Astrocyte of the hippocampus (primary cell): ENCODE results near the gene ZHX3.

ENCODE experiments used
- DNase-seq: peaks from one replicate; pipeline ENCODE4 v3.0.0; 2011; ENCODE audit warnings: low read depth, low spot score

Gene ZHX3

GRCh38 chr20:41304002-41304401 is 13.5 kb downstream of the ZHX3 start:
- DNase-seq, result no peak

- no peak for DNase-seq
Measured at GRCh38 chr20:41300886-41301285, 16.6 kb downstream of the ZHX3 start.

- no peak for DNase-seq
Measured at GRCh38 chr20:41300383-41300782, 17.1 kb downstream of the ZHX3 start.

GRCh38 chr20:41299899-41300298 is 17.6 kb downstream of the ZHX3 start:
- no peak for DNase-seq

GRCh38 chr20:41293269-41294037 is 24.1 kb downstream of the ZHX3 start:
- DNase-seq, result no peak

- DNase-seq, result no peak
Measured at GRCh38 chr20:41290804-41291389, 26.6 kb downstream of the ZHX3 start.

GRCh38 chr20:41287327-41287726 is 30.2 kb downstream of the ZHX3 start:
- DNase-seq, result peak; percentile 50

- no peak for DNase-seq
Measured at GRCh38 chr20:41286240-41286851, 31.2 kb downstream of the ZHX3 start.

- no peak for DNase-seq
Measured at GRCh38 chr20:41279546-41280225, 37.8 kb downstream of the ZHX3 start.

GRCh38 chr20:41278936-41279335 is 38.6 kb downstream of the ZHX3 start:
- DNase-seq, result no peak

- no peak for DNase-seq
Measured at GRCh38 chr20:41277049-41277448, 40.5 kb downstream of the ZHX3 start.

GRCh38 chr20:41276317-41276751 is 41.2 kb downstream of the ZHX3 start:
- DNase-seq, result peak; percentile 78

GRCh38 chr20:41275301-41275731 is 42.2 kb downstream of the ZHX3 start:
- peak; percentile 74 for DNase-seq

GRCh38 chr20:41274152-41274551 is 43.4 kb downstream of the ZHX3 start:
- no peak for DNase-seq

GRCh38 chr20:41273445-41273844 is 44.1 kb downstream of the ZHX3 start:
- no peak for DNase-seq

- DNase-seq, result no peak
Measured at GRCh38 chr20:41272339-41272738, 45.2 kb downstream of the ZHX3 start.

GRCh38 chr20:41268917-41269652 is 48.4 kb downstream of the ZHX3 start:
- no peak for DNase-seq

- DNase-seq, result no peak
Measured at GRCh38 chr20:41268402-41268801, 49.1 kb downstream of the ZHX3 start.

GRCh38 chr20:41265938-41266337 is 51.6 kb downstream of the ZHX3 start:
- DNase-seq, result no peak

- no peak for DNase-seq
Measured at GRCh38 chr20:41264819-41265218, 52.7 kb downstream of the ZHX3 start.
